Right lobe of liver (tissue), 4 donors: ENCODE measurements around the gene SNCAIP.

Experiments
- POLR2A ChIP-seq: fragments of 450-650 bp; IDR thresholded peaks from one replicate; pipeline ENCODE4 v1.6.1; 2017; ENCODE audit warnings: antibody characterized with exemption, mild to moderate bottlenecking
- TF ChIP-seq, protein P1 (sequence below), 4 donors: fragments of 200-600 bp in 3 of 4; fragments of 450-650 bp in 1 of 4; IDR thresholded peaks; one replicate each; pipeline versions ENCODE4 v1.5.1 to v1.8.0; 2016 to 2022; ENCODE audit warnings: antibody characterized with exemption in 4 of 4, mild to moderate bottlenecking in 2 of 4
- donor health status: DM: no; HTN: no; CAD: no.
- donor health status: DM: no; HTN: no; CAD: no.
- donor health status: DM: no; HTN: yes; CAD: no.

DNA sequence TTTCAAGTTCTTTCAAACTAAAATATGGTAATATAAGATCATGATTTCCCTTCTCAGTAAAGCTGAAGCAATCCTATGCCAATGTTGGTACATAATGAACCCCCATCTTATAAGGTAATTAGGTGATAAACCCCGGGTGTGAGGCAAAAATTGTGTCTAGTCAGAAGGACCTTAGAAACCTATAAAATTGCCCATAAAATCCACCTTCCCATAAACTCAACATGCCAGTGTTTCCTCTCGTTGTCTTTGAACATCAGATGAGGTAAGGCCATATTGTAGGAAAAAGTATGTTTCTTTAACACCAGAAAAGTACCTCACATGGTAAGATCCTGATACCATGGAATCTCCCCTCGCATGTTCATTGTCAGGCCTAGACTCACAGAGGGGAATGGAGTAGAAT lies 43.3 kb downstream of the SNCAIP start:
- TF ChIP-seq, protein P1, sequence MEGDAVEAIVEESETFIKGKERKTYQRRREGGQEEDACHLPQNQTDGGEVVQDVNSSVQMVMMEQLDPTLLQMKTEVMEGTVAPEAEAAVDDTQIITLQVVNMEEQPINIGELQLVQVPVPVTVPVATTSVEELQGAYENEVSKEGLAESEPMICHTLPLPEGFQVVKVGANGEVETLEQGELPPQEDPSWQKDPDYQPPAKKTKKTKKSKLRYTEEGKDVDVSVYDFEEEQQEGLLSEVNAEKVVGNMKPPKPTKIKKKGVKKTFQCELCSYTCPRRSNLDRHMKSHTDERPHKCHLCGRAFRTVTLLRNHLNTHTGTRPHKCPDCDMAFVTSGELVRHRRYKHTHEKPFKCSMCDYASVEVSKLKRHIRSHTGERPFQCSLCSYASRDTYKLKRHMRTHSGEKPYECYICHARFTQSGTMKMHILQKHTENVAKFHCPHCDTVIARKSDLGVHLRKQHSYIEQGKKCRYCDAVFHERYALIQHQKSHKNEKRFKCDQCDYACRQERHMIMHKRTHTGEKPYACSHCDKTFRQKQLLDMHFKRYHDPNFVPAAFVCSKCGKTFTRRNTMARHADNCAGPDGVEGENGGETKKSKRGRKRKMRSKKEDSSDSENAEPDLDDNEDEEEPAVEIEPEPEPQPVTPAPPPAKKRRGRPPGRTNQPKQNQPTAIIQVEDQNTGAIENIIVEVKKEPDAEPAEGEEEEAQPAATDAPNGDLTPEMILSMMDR (IDR thresholded peaks at IDR 0.05), result no peak
- no peak for TF ChIP-seq POLR2A
